Fibroblast of mammary gland (primary cell): ENCODE results near the gene MB.
A peak's percentile ranks its signal among the peaks of the same experiment; 100 is the strongest.

Experiments used
- DNase-seq: peaks from one replicate; pipeline ENCODE4 v3.0.0-alpha.2; 2010; ENCODE audit warnings: low read depth
- H3K4me3 ChIP-seq: 2 replicates; pipeline ENCODE4 v1.5.1; 2011; ENCODE audit warnings: low read depth, mild to moderate bottlenecking, low read length, moderate library complexity; ENCODE audit not compliant: control insufficient read depth
- CTCF ChIP-seq: conservative IDR thresholded peaks from 2 replicates; pipeline ENCODE4 v1.5.1; 2011; ENCODE audit warnings: low read depth, low read length, inconsistent platforms; ENCODE audit not compliant: control insufficient read depth, insufficient read depth

The MB gene

GRCh38 chr22:35587447-35587870 lies 29.7 kb downstream of the MB start:
- TF ChIP-seq CTCF, result no peak
- H3K4me3 ChIP-seq, result no peak overlapping the region
- DNase-seq, result no peak

DNA sequence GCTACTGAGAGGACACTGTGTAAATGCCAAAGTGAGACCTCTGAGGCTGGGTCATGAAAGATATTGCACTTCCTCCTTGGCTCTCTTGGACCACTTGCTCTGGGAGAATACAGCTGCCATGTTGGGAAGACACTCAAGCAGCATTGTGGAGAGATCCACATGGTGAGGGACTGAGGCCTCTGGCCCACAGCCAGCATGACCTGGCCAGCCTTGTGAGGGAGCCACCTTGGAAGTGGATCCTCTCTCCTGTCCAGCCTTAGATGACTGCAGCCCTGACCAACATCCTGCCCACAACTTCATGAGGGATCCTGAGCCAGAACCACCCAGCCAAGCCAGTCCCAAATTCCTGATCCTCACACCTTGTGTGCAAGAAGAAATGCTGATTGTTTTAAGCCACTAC lies 30.4 kb downstream of the MB start:
- no peak for TF ChIP-seq CTCF
- DNase-seq, result no peak
- H3K4me3 ChIP-seq, result no peak overlapping the region

DNA sequence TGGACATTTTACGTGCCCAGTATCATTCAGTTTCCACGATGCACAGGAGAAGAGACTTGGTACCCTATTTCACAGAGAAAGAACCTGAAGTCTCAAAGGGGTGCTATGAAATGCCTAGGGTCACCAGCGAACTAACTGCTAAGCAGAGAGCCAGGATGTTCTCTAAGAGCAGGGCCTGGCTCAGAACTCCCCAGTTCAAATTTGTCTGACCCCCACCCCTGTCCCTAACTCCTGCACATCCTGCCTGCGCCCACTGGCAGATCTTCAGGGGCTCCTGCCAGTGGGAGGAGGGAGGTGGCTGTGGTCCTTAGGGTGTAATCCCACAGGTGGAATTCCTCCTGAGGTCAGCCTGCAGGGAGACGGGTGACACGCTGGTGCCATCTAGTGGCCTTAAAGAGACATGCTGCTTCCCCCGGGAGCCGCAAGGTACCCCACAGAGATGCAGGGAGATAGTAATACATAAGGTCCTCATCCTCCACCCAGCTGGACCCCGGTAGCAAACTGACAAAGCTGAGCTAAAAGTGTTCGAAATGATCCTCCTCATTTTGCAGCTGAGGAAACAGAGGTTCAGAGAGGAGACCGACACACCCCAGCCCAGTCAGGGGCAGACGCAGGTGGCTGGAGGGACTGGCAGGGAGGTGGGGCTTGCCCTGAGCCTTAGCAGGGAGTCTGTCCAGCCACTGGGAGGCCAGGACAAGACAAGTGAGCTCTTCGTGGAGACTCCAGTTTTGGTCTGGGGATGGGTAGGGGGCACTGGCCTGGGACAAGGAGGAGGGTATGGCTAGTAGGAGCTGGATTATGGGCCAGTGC lies 34.1 kb downstream of the MB start:
- no peak overlapping the region for H3K4me3 ChIP-seq
- TF ChIP-seq CTCF, result peak; percentile 91
- peak; percentile 58 for DNase-seq

DNA sequence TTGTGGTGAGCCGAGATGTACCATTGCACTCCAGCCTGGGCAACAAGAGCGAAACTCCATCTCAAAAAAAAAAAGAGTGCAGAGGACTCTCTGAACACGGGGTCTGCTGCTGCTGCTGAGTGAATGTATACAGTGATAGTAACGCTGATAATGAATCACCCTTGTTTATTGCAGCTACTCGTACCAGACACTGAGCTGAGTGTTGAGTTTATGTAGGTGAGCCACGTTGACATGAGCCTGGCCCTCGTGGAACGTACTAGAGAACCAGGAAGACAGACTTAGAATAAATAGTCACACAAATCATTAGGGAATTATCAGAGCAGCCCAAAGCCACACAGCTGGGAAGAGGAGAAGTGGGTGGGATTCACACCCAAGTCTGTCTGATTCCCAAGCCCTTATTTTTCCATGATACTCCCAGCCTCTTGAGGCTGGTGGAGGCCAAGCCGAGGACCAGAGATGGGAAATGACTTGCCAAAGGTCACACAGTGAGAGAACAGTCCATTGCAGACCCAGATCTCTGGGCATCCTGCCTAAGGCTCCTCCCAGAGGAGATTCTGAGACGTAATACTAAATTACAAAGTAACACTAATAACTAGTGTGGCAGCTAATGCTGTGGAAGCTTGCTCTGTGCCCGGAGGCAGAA lies 34.8 kb downstream of the MB start:
- no peak for TF ChIP-seq CTCF
- DNase-seq, result no peak
- no peak overlapping the region for H3K4me3 ChIP-seq

GRCh38 chr22:35581023-35581413 lies 36.1 kb downstream of the MB start:
- no peak for DNase-seq
- TF ChIP-seq CTCF, result no peak
- H3K4me3 ChIP-seq, result no peak overlapping the region

DNA sequence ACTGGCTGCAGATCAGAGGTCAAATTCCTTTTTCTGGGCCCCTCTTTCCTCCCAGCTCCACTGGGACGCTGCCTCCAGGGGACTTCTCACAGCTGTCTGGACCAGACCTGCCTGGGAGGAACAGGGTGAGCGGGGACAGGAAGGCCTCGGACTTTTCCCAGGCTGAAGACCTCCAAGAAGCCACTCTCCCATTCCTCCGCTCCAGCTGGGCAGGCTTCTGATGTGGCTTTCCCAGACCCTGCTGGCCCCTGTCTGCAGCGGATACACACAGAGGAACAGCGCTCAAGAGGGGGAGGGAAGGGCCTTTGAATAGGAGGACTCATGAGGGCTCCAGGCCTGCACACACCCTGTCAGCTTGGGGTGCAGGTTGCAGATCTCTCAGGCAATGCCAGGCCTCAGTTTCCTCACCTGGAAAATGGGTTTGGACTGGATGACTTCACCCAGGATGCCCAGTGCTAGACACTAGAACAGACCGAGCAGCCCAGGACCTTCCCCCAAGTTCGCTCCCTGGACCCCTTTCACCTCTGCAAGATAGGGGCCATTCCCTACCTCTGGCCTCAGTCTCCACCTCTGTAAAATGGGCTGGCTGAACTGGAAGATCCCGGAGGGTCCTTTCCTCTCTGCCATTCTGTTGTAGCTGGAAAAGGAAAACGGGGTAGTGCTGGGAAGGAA lies 36.6 kb downstream of the MB start:
- TF ChIP-seq CTCF, result no peak
- H3K4me3 ChIP-seq, result no peak overlapping the region
- no peak for DNase-seq
